Measurements from ENCODE around the gene IKZF2.

GRCh38 chr2:213036836-213037235 lies 114.6 kb downstream of the IKZF2 start:
- no peak for TF ChIP-seq CTCF (IDR thresholded peaks at IDR 0.05)
- no peak for TF ChIP-seq ZFX (IDR thresholded peaks at IDR 0.05; ENCODE audit: borderline replicate concordance)
